HG03565 (cell line): ENCODE results near the gene FOXS1.
"Not testable (repeated sequence)": the region's sequence is repeated elsewhere in the genome, so short reads cannot be mapped to it uniquely, and the experiment has no call there.

Source experiments
- ATAC-seq: cut with Tn5 transposase; IDR thresholded peaks from one replicate; pipeline ENCODE4 v1.9.1; 2021; ENCODE audit warnings: mild to moderate bottlenecking, moderate library complexity; ENCODE audit not compliant: unreplicated experiment

The FOXS1 gene

GRCh38 chr20:31840906-31841816, 4.2 kb downstream of the FOXS1 start:
- no peak for ATAC-seq

- no peak for ATAC-seq
Measured at GRCh38 chr20:31839782-31840487, 5.5 kb downstream of the FOXS1 start.

DNA sequence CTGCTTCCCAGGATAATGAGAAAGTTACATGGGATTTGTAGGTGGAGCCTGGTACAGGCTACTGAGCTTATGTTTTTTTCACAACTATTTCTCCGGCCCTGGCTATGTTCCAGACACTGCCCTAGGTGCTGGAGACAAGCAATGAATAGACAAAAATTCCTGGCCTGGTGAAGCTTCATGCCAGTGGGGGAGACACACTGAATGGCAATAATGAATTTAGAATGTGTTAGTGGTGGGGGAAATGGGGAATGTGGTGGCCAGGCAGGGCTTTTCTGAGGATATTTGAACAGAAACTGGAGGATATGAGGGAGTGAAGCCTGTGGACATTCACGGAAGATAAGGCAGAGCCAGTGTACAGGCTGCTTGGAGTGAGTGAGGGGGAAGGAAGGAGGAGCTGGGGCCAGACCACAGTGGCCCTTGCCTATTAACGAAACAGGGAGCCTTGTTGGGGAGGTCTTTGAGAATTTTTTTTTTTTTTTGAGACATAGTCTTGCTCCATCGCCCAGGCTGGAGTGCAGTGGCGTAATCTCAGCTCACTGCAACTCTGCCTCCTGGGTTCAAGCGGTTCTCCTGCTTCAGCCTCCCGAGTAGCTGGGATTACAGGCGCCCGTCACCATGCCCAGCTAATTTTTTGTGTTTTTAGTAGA, 6.6 kb downstream of the FOXS1 start:
- ATAC-seq: no peak

DNA sequence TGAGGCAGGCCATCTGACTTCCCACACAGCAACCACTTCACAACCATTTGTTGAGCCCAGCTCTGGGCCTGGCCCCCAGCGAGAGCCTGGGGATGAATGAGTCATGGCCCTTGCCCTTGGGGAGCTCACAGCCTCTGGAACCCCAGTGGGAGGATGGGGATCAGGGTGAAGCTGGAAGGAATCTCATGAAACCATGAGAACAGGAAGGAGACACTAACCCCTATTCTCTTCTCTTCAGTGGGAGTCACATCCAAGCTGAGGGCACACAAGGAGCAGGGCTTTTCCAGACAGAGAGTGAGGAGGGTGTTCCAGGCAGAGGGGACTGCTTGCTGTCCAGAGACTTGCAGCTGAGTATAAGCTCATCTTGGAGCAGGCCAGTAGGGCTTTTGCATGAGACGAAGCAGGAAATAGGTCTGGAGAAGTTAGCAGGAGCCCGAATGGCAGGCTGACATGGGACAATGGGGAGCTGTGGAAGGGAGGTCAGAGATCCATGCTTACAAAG, 7.5 kb downstream of the FOXS1 start:
- ATAC-seq: no peak

DNA sequence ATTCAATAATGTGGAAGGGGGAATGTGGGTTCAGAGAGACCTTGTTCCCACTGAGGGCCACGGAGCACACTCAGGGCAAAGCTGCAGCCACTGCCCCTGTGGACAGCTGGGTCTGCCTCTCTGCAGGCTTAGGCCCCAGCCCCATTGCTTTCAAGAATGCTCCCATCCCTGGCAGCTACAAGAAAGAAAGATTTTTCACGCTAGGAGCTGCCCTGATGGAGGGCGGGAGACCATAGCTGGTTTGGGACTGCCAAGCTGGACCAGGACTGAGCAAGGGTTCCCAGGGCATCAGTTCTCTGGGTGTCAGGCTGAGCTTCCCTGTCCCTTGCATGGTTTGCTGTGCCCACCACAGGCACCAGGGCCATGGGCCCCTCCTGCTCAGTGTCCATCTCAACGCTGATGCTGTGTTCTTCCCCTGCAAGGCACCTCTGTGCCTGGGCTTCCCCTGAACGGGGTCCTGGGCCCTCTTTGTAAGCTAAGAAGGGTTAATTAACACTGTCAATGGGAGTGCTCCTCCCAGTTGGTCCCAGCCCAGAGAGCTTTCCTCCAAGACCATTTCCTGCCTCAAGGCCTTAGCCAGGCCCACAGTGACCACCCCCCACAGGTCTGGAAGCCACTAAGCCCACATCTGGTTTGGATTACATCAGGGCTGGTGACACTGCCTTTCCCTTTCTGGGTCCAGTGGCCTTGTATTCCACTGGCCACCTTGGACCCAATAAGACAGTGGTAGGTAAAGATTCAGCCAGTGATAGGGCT, 8.4 kb downstream of the FOXS1 start:
- no peak for ATAC-seq

- ATAC-seq: peak; percentile 53
Measured at GRCh38 chr20:31835977-31836852, 9.2 kb downstream of the FOXS1 start.

- no peak for ATAC-seq
Measured at GRCh38 chr20:31835554-31835953, 9.8 kb downstream of the FOXS1 start.

GRCh38 chr20:31833931-31834521, 11.4 kb downstream of the FOXS1 start:
- no peak for ATAC-seq

DNA sequence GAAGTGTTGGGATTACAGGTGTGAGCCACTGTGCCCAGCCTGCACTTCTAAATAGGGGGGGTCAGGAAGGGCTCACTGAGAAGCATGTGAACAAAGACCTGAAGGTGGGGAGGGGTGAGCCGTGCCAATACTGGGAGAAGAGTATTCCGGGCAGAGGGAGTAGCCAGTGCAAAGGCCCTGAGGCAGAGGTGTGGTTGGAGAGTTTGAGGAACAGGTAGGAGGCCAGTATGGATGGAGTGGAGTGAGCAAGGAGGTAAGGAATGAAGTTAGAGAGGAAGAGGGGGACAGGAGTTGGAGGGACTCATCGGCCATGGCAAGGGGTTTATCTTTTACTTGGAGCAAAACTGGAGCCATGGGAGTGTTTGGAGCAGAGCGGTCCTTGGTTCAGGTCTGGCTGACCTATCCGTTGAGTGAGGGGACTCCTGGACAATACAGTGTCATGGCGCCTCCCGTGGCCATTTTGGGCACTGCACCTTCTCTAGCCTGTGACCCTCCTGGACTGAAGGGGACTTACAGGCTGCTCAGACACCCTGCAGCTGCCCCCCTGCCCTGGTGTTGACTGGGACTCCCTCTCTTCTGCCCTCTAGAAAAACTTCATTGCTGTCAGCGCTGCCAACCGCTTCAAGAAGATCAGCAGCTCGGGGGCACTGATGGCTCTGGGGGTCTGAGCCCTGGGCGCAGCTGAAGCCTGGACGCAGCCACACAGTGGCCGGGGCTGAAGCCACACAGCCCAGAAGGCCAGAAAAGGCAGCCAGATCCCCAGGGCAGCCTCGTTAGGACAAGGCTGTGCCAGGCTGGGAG, 12.1 kb downstream of the FOXS1 start:
- ATAC-seq: no peak

- no peak for ATAC-seq
Measured at GRCh38 chr20:31831771-31832306, 13.6 kb downstream of the FOXS1 start.

- no peak for ATAC-seq
Measured at GRCh38 chr20:31831211-31831610, 14.2 kb downstream of the FOXS1 start.

- ATAC-seq: no peak
Measured at GRCh38 chr20:31830406-31830981, 14.9 kb downstream of the FOXS1 start.

- no peak for ATAC-seq
Measured at GRCh38 chr20:31829731-31830130, 15.7 kb downstream of the FOXS1 start.

DNA sequence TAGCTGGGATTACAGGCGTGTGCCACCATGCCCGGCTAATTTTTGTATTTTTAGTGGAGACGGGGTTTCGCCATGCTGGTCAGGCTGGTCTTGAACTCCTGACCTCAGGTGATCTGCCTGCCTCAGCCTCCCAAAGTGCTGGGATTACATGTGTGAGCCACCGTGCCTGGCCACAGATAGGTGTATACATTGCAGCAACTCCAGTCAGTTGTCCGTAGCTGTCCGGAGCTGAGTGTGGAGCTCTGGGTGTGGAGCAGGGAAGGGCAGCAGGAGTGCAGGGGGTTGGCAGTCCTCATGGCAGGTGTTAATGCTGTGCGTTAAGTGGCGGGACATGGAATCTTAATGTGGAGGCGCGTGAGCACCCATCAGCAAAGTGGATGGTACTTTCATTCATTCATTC, 17.4 kb downstream of the FOXS1 start:
- not testable (repeated sequence) for ATAC-seq

DNA sequence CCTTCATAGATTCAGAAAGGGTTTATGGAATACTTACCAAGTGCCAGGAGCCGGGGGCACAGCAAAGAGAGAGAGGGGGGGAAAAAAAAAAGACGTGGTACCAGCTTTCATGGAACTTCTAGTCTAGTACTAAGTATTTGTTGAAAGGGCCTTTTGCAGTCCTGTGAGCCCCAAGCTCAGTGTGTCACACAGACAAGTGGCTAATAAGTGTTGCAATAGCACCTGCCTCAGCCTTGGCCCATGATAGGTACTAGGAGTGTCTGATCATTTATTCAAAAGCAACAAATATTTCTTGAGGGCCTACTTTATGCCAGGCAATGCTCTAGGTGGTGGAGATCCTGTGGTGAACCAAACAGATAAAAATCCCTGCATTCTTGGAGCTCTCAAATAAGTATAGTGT, 18.3 kb downstream of the FOXS1 start:
- no peak for ATAC-seq

DNA sequence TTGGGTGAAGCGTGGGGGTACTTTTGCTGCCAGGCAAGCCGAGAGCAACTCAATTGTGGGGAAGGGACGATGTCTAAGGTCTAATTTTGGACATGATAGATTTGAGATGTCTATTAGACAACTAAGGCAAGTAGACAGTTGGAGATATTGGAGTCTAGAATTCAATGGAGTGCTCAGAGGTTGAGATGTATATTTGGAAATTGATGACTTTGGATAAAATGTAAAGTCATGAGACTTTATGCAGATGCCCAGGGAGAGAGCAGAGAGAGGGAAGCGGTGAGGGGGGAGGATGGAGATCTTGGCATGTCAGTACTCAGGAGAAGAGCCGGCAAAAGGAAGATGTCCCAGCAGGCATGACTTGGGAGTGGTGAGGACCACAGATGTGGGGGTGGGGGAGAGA, 19.3 kb downstream of the FOXS1 start:
- ATAC-seq: no peak

DNA sequence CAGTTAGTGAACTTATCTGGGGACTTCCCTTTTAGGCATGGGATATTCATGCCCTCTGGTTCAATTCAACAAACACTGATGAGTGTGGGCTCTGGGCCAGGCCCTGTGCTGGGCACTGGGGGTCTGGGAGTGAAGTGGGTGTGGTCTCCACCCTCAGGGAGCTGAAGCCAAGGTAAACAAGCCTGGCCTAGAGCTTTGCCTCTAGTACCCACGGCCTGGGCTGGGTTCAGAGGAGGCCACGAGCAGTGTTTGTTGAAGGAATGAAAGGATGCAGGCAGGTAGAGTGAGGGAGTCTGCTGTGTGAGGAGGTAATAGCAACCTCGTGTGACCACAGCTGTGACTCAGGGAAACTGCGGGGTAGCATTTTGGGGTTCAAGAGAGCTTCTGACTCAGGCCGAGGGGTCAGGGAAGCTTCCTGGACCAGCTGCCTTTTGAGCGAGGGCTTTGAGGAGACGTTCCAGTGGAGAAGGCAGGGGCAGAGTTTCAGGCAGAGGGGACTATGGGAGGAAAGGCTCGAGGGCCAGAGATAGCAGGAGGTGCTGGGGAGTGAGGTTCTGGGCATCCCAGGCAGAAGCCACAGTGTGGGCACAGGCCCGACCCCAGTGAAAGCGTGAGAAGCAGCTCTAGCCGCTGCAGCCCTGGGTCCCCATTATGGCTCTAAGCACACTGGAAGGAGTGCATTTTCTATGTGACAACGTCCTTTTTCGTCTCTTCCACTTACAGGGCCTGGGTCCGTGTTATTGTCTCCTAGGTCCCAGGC, 20.7 kb downstream of the FOXS1 start:
- no peak for ATAC-seq
